Sigmoid colon (tissue), 7 donors: Measurements from ENCODE around the gene SLC10A3. TPM values are rescaled to one million over a fixed set of nuclear protein-coding genes. Genes with fewer than 3 reads are reported as not detected.

Source experiments
- DNase-seq: peaks from one replicate; pipeline ENCODE4 v3.0.0-alpha.2; 2019
- H3K27ac ChIP-seq, 4 donors: fragments of 200-600 bp; sonication (generic); one replicate each; pipeline ENCODE4 v1.5.1; 2016 to 2019; ENCODE audit warnings: mild to moderate bottlenecking in 1 of 4
- H3K27me3 ChIP-seq, 3 donors: fragments of 200-600 bp; sonication (generic); one replicate each; pipeline ENCODE4 v1.5.1; 2019; ENCODE audit warnings: mild to moderate bottlenecking in 1 of 3
- H3K36me3 ChIP-seq, 4 donors: fragments of 200-600 bp; sonication (generic); one replicate each; pipeline ENCODE4 v1.5.1; 2016 to 2019
- H3K4me1 ChIP-seq, 4 donors: fragments of 200-600 bp; sonication (generic); one replicate each; pipeline ENCODE4 v1.5.1; 2017 to 2019
- H3K4me3 ChIP-seq, 4 donors: fragments of 200-600 bp; sonication (generic); one replicate each; pipeline ENCODE4 v1.5.1; 2017 to 2019; ENCODE audit warnings: mild to moderate bottlenecking in 2 of 4, moderate library complexity in 1 of 4
- H3K9me3 ChIP-seq, 4 donors: fragments of 200-600 bp in 3 of 4; sonication (generic) in 3 of 4; one replicate each; pipeline versions ENCODE4 v1.5.1 to v1.6.1; 2013 to 2019
- CTCF ChIP-seq, 4 experiments: fragments of 450-650 bp in 3 of 4; fragments of 200-600 bp in 1 of 4; IDR thresholded peaks; one replicate each; pipeline ENCODE4 v1.5.1; 2016 to 2019; ENCODE audit warnings: antibody characterized with exemption in 4 of 4, mild to moderate bottlenecking in 3 of 4, moderate library complexity in 2 of 4
- EP300 ChIP-seq, 4 donors: sonication (generic); formaldehyde crosslinking; IDR thresholded peaks; one replicate each; pipeline ENCODE4 v1.6.1; 2017; ENCODE audit warnings: antibody characterized with exemption in 4 of 4
- POLR2A ChIP-seq, 2 donors: fragments of 450-650 bp; IDR thresholded peaks; one replicate each; pipeline ENCODE4 v1.6.1; 2016; ENCODE audit warnings: antibody characterized with exemption in 2 of 2, mild to moderate bottlenecking in 2 of 2, moderate library complexity in 2 of 2
- POLR2AphosphoS5 ChIP-seq, 4 donors: sonication (generic); formaldehyde crosslinking; IDR thresholded peaks; one replicate each; pipeline ENCODE4 v1.6.1; 2017; ENCODE audit warnings: antibody characterized with exemption in 4 of 4
- WGBS, 2 donors: extraction: QIAGEN DNeasy Blood & Tissue Kit; methylation state at CpG; one replicate each; pipeline ENCODE4 v1.1.7; 2013; 5-methylcytosine and 5-hydroxymethylcytosine counted together
- intact Hi-C: fragments of 100-400 bp; cut with DNase I; formaldehyde crosslinking; loops from one replicate; pipeline ENCODE4 v1.15.1; 2023
- polyA plus RNA-seq, 3 donors: library from polyadenylated mRNA; stranded (reverse); fragments of 200-250 nt; gene quantifications; one replicate each; pipeline ENCODE4 v1.2.3, GENCODE V29; 2013
- total RNA-seq, 4 donors: library from RNA; depleted of rRNA; stranded (reverse); fragments of >200 nt; gene quantifications; one replicate each; pipeline ENCODE4 v1.1.0, GENCODE V29; 2016
- donor health status: healthy with polysubstance abuse.
- donor health status: Bipolar disorder and iron deficiency.
- donor health status: healthy.

Gene SLC10A3
- total and polyA plus RNA-seq, 7 donors: 12.9 to 28.8 (median 18.6) TPM

DNA sequence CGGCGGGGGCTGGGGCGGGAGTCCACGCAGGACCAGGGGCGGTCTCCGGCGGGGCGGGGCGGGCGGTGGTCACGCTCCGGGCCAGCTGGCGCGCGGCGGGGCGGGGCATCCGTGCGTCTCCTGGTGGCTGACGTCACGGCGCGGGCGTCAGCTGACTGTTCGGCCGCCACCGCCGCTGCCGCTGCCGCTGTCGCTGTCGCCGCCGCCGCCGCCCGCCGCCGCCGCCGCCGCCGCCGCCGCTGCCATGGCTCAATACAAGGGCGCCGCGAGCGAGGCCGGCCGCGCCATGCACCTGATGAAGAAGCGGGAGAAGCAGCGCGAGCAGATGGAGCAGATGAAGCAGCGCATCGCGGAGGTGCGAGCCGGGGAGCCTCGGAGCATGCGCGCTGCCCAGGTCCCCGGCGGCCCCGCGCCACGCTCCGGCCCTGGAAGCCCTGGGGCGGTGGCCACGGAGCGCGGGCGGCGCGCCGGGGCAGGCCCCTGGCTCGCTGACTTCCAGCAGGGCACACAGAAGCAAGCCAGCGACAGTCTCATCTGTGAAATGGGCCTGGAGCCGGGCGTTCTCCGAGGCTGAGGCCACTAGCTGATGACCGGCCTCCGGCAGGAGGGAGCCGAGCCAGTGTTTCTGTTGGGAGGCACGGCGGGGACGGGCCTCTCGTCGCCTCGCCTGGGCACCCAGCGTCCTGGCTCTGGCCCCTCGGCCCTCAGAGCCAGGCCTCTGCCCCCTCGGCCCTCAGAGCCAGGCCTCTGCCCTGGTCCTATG, 46.3 kb downstream of the SLC10A3 start, which contains the start of gene FAM50A:
TSS of gene FAM50A (plus strand) at position 150 of the 763 bp plus-strand sequence. CDS start at position 245, 95 bp downstream.
- DNase-seq: peak; percentile 91
- 1 to 4% methylated on average over 94 of the region's 94 CpGs for WGBS, 2 donors
- H3K36me3 ChIP-seq: peaks cover 7 to 46% (median 26%) of the 10 kb centered on the region in 4 donors
- no peaks in the 10 kb centered on the region for H3K27me3 ChIP-seq
- H3K9me3 ChIP-seq: no peaks in the 10 kb centered on the region
- intact Hi-C loops: no loop called here
- peak within 1 kb of the TSS; percentile 39 to 62 (median 60) for H3K4me3 ChIP-seq
- peak in 3 of 4 donors; percentile 24 to 39 (median 32) for TF ChIP-seq POLR2AphosphoS5 (IDR thresholded peaks at IDR 0.05)
- TF ChIP-seq EP300 (IDR thresholded peaks at IDR 0.05): no peak
- H3K4me1 ChIP-seq: peaks cover 0 to 30% (median 22%) of the 10 kb centered on the region in 4 donors
- peak within 1 kb of the TSS; percentile 87 to 89 (median 88) for H3K27ac ChIP-seq

DNA sequence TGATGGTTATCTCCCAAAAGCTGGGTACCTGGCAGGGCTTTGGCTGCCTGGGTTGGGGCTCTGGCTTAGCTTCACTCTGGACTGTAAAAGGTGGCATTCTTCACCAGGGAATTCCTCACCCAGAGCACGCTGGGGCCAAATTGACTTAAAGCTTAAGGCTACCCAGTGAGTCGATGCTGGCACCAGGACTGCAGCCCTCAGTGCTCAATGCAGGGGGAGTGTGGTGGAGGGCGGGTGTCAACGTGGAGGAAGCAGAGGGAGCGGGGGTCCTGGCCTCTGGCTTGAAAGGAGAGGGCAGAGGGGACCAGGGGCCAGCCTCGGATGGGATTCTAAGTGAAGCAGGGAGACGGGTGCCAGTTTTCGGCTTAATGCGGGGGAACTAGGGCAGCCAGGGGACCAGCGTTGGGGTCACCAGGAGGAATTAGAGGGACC, 46.9 kb downstream of the SLC10A3 start:
- no peaks in the 10 kb centered on the region for H3K27me3 ChIP-seq
- H3K4me3 ChIP-seq: peak overlapping the region; percentile 10 to 62 (median 60)
- no peaks in the 10 kb centered on the region for H3K9me3 ChIP-seq
- intact Hi-C loops: no loop called here
- H3K27ac ChIP-seq: peak overlapping the region; percentile 87 to 89 (median 88)
- TF ChIP-seq EP300 (IDR thresholded peaks at IDR 0.05) (no peak), POLR2A (IDR thresholded peaks at IDR 0.05) (no peak), CTCF (IDR thresholded peaks at IDR 0.05) (no peak), POLR2AphosphoS5 (IDR thresholded peaks at IDR 0.05) (no peak)
- H3K36me3 ChIP-seq: peaks cover under 1 to 39% (median 20%) of the 10 kb centered on the region in 4 donors
- H3K4me1 ChIP-seq: peaks cover 0 to 34% (median 28%) of the 10 kb centered on the region in 4 donors
- no peak for DNase-seq
- WGBS, 2 donors: 19 to 24% methylated on average over 10 of the region's 10 CpGs

GRCh38 chrX:154441984-154442707, 48.3 kb downstream of the SLC10A3 start:
- no peak overlapping the region for H3K27ac ChIP-seq
- no peak overlapping the region for H3K4me3 ChIP-seq
- peaks cover 0 to 43% (median 36%) of the 10 kb centered on the region in 4 donors for H3K4me1 ChIP-seq
- intact Hi-C loops: no loop called here
- no peaks in the 10 kb centered on the region for H3K9me3 ChIP-seq
- no peaks in the 10 kb centered on the region for H3K27me3 ChIP-seq
- TF ChIP-seq CTCF (IDR thresholded peaks at IDR 0.05) (no peak), POLR2AphosphoS5 (IDR thresholded peaks at IDR 0.05) (no peak), EP300 (IDR thresholded peaks at IDR 0.05) (no peak), POLR2A (IDR thresholded peaks at IDR 0.05) (no peak)
- WGBS, 2 donors: 74 to 83% methylated on average over 21 of the region's 21 CpGs
- no peak for DNase-seq
- peaks cover 0 to 29% (median 19%) of the 10 kb centered on the region in 4 donors for H3K36me3 ChIP-seq

DNA sequence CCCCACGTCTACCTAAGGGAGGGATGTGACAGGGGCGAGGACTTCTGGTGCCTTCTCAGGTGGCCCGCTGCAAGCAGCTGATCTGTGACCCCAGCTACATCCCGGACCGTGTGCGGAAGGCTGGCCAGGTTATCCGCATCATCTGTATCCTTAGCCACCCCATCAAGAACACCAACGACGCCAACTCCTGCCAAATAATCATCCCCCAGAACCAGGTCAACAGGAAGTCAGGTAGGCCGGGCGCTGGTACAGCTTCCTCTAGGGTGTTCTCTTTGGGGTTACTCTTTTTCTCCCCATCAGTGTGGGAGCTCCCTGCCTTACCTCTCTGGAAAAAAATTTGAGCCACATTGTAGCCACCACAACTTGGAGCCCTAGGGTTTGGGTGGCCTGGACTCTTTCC, 48.9 kb downstream of the SLC10A3 start:
- Histone ChIP-seq H3K9me3 (no peaks in the 10 kb centered on the region), H3K36me3 (peaks cover 0 to 29% (median 19%) of the 10 kb centered on the region in 4 donors), H3K4me3 (no peak overlapping the region), H3K4me1 (peaks cover 0 to 42% (median 35%) of the 10 kb centered on the region in 4 donors), H3K27me3 (no peaks in the 10 kb centered on the region), H3K27ac (no peak overlapping the region)
- no peak for TF ChIP-seq EP300 (IDR thresholded peaks at IDR 0.05)
- TF ChIP-seq CTCF (IDR thresholded peaks at IDR 0.05): no peak
- no peak for TF ChIP-seq POLR2A (IDR thresholded peaks at IDR 0.05)
- TF ChIP-seq POLR2AphosphoS5 (IDR thresholded peaks at IDR 0.05): no peak
- WGBS, 2 donors: 90 to 95% methylated on average over 11 of the region's 11 CpGs
- intact Hi-C loops: no loop called here
- DNase-seq: no peak
